GM13976 (cell line): ENCODE results near the gene S100Z.
"Not testable (repeated sequence)": the region's sequence is repeated elsewhere in the genome, so short reads cannot be mapped to it uniquely, and the experiment has no call there.

Source experiments
- DNase-seq: peaks from one replicate; pipeline ENCODE4 v3.0.0; 2012; ENCODE audit warnings: low spot score
- CTCF ChIP-seq: IDR thresholded peaks from 2 replicates; pipeline ENCODE4 v1.5.1; 2012; ENCODE audit warnings: borderline replicate concordance, mild to moderate bottlenecking; ENCODE audit not compliant: insufficient read depth; ENCODE audit errors: extremely low read depth, missing control alignments, control extremely low read depth
- in situ Hi-C: fragments of 300-500 bp; cut with MboI; formaldehyde crosslinking; loops from one replicate; pipeline ENCODE4 v1.12.0; 2022; ENCODE audit warnings: low sequenced_read_pairs, mixed read lengths, inconsistent platforms; ENCODE audit not compliant: unreplicated experiment

The S100Z gene

DNA sequence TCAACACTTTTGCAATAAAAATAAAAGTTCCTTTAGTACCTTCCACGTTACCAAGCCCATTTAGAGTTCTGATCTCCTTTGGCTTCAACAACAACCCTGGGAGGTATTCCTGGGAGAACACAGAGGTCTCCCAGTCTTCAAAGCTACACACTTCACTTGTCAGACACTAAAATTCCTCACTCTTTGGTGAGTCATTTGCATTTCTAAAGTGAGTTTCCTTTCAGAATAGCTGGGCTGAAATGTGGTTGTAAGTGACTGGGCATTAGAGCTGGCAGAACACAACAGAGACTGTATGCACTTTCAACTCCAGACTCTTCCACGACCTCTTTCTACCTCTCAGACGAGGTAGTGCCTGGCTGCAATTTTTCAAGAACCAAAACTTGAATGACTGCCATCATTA, 42.5 kb upstream of the S100Z start:
- no peak for TF ChIP-seq CTCF
- no peak for DNase-seq
- in situ Hi-C loops = no loop called here

- no peak for DNase-seq
- no peak for TF ChIP-seq CTCF
- in situ Hi-C loops = no loop called here
These were observed 41.6 kb upstream of the S100Z start for GRCh38 chr5:76808141-76808691.

GRCh38 chr5:76809141-76809540, 40.7 kb upstream of the S100Z start:
- no peak for TF ChIP-seq CTCF
- DNase-seq = no peak
- in situ Hi-C loops = no loop called here

DNA sequence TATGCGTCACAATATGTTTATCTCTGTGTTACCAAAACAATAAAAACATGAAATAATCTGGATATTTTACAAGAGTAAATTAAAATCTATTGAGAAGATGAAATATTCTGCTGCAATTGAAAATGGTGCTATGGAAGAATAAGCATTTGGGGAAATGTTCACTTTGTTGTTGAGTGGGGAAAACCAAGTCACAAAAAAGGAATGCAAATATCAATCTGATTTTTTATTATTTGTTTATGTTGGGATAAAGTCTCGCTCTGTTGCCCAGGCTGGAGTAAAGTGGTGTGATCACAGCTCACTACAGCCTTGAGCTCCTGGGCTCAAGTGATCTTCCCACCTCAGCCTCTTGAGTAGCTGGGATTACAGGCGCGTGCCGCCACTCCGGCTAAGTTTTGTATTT, 39.6 kb upstream of the S100Z start:
- in situ Hi-C loops = no loop called here
- DNase-seq = no peak
- TF ChIP-seq CTCF = no peak

DNA sequence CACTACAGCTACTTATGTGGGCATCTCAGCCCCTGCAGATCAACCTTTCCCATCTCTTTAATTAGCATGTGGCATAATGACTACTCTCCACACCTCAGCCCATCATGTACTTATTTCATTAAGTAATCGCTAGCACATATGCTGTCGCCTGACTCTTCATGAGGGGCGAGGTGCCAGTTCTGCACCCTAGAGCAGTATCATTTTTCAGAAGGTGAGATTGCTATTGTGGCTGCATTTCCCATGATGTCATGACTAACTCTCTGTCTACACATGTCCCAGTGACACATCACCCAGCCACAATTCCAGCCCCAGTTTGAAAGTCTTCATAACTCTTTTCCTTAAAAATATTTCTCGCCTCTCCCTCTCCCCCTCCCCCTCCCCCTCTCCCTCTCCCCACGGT, 38.6 kb upstream of the S100Z start:
- TF ChIP-seq CTCF = no peak
- in situ Hi-C loops = no loop called here
- no peak for DNase-seq

DNA sequence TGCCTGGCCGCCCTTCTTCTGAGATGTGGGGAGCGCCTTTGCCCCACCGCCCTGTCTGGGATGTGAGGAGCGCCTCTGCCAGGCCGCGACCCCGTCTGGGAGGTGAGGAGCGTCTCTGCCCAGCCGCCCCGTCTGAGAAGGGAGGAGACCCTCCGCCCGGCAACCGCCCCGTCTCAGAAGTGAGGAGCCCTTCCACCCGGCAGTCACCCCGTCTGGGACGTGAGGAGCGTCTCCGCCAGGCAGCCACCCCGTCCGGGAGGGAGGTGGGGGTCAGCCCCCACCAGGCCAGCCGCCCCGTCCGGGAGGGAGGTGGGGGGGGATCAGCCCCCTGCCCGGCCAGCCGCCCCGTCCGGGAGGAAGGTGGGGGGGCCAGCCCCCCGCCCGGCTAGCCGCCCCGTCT, 37.6 kb upstream of the S100Z start:
- in situ Hi-C loops, DNase-seq: not testable (repeated sequence)

DNA sequence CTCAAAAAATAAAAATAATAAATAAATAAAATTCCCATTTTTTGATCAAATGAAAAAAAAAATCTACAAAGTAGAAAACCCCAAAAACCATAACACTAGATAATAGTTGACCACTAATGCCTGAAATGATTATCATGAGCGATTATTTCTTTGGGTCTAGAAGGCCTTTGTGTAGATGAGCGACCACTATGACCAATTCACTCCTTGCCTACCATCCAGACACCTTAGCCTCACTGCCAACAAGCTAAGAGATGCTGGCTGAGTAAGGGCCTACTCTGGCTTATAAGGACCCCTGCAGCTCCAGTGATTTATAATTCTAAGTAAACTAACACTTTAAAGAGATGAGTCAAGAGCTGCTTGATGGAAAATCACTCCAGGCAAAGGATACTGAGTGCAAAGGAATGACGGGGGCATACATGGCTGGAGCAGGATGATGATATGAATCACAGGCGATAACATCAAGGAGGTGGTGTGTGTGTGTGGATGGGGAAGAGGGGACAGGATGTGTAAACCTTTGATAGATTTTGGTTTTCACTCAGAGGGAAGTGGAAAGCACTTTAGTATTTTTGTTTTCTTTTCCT, 35.7 kb upstream of the S100Z start:
- DNase-seq = no peak
- TF ChIP-seq CTCF = no peak
- in situ Hi-C loops = no loop called here
